ENCODE results near the gene ZBTB38.
A peak's percentile ranks its signal among the peaks of the same experiment; 100 is the strongest.

ZBTB38 gene

GRCh38 chr3:141410408-141410807 lies 42.1 kb downstream of the ZBTB38 start:
- peak overlapping the region; percentile 39 for H3K27ac ChIP-seq
- TF ChIP-seq ZFX (IDR thresholded peaks at IDR 0.05), result no peak
- no peak for TF ChIP-seq CTCF (conservative IDR thresholded peaks at IDR 0.05)

- TF ChIP-seq ZFX (IDR thresholded peaks at IDR 0.05), result no peak
- TF ChIP-seq CTCF (conservative IDR thresholded peaks at IDR 0.05), result no peak
- H3K27ac ChIP-seq, result peak overlapping the region; percentile 39; the same call in 1 of the 2 replicates
Observed at GRCh38 chr3:141410846-141411245, 42.5 kb downstream of the ZBTB38 start.

GRCh38 chr3:141411251-141411771 lies 43.0 kb downstream of the ZBTB38 start:
- no peak for TF ChIP-seq ZFX (IDR thresholded peaks at IDR 0.05)
- TF ChIP-seq CTCF (conservative IDR thresholded peaks at IDR 0.05), result no peak
- H3K27ac ChIP-seq, result peak overlapping the region; percentile 24; the same call in 1 of the 2 replicates

- H3K27ac ChIP-seq, result peak overlapping the region; percentile 74
- TF ChIP-seq ZFX (IDR thresholded peaks at IDR 0.05) (no peak), CTCF (conservative IDR thresholded peaks at IDR 0.05) (no peak)
Observed at GRCh38 chr3:141412087-141412935, 44.0 kb downstream of the ZBTB38 start.

DNA sequence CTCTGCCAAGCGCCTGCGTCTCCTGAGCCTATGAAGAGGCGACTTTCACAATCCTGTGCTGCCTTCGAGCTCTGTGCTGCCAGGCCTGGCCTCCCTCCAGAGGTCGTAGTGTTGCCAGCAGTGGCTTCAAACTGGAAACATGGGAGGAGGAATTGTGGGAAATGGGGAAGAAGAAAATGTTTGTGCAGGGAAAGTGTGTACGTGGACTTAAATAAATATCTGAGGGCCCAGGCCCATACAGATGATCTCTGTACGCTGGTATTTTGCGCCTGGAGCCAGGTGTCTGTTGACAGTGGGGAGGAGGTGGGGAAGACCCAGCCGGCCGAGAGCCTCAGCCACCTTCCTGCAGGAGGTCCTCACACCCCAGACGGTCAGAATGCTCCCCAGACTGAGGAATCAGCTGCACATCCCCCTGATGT lies 44.6 kb downstream of the ZBTB38 start:
- no peak for TF ChIP-seq CTCF (conservative IDR thresholded peaks at IDR 0.05)
- no peak for TF ChIP-seq ZFX (IDR thresholded peaks at IDR 0.05)
- H3K27ac ChIP-seq, result peak overlapping the region; percentile 74

GRCh38 chr3:141413391-141413790 lies 45.1 kb downstream of the ZBTB38 start:
- TF ChIP-seq ZFX (IDR thresholded peaks at IDR 0.05), result no peak
- no peak for TF ChIP-seq CTCF (conservative IDR thresholded peaks at IDR 0.05)
- H3K27ac ChIP-seq, result peak overlapping the region; percentile 74
